ENCODE measurements around the gene PCID2.

The PCID2 gene

GRCh38 chr13:113229791-113230190 lies 21.3 kb upstream of the PCID2 start:
- DNase-seq (ENCODE audit: low spot score): no peak
- ChIA-PET POLR2A (ENCODE audit: low non-redundant PET) (no interaction called here), CTCF (no interaction called here)
- 0 out of 2 replicates have a peak overlapping the region, but pooled peaks have one; percentile 12 for H3K27ac ChIP-seq
- no peak for TF ChIP-seq CTCF (conservative IDR thresholded peaks at IDR 0.05; ENCODE audit: low read depth)

- ChIA-PET CTCF (no interaction called here), POLR2A (ENCODE audit: low non-redundant PET) (no interaction called here)
- TF ChIP-seq CTCF (conservative IDR thresholded peaks at IDR 0.05; ENCODE audit: low read depth): no peak
- DNase-seq (ENCODE audit: low spot score): no peak
- H3K27ac ChIP-seq: 0 out of 2 replicates have a peak overlapping the region, but pooled peaks have one; percentile 12
Observed at GRCh38 chr13:113229161-113229560, 20.7 kb upstream of the PCID2 start.

- H3K27ac ChIP-seq: peak overlapping the region; percentile 14; the same call in 1 of the 2 replicates
- no peak for TF ChIP-seq CTCF (conservative IDR thresholded peaks at IDR 0.05; ENCODE audit: low read depth)
- POLR2A ChIA-PET (ENCODE audit: low non-redundant PET): no interaction called here
- CTCF ChIA-PET: no interaction called here
- no peak for DNase-seq (ENCODE audit: low spot score)
Observed at GRCh38 chr13:113226873-113227450, 18.5 kb upstream of the PCID2 start.

GRCh38 chr13:113225515-113225914 lies 17.0 kb upstream of the PCID2 start:
- no peak for DNase-seq (ENCODE audit: low spot score)
- TF ChIP-seq CTCF (conservative IDR thresholded peaks at IDR 0.05; ENCODE audit: low read depth): no peak
- ChIA-PET CTCF (no interaction called here), POLR2A (ENCODE audit: low non-redundant PET) (no interaction called here)
- H3K27ac ChIP-seq: no peak overlapping the region; the same call in 1 of the 2 replicates

- no peak for DNase-seq (ENCODE audit: low spot score)
- TF ChIP-seq CTCF (conservative IDR thresholded peaks at IDR 0.05; ENCODE audit: low read depth): no peak
- no peak overlapping the region for H3K27ac ChIP-seq
- ChIA-PET CTCF (interaction anchor here (0.6 kb wide), 1 partner anchor 171 kb away, joined by 3 read pairs; no protein-coding TSS in a partner anchor), POLR2A (ENCODE audit: low non-redundant PET) (no interaction called here)
Observed at GRCh38 chr13:113224486-113224885, 16.0 kb upstream of the PCID2 start.

GRCh38 chr13:113223070-113223469 lies 14.6 kb upstream of the PCID2 start:
- POLR2A ChIA-PET (ENCODE audit: low non-redundant PET): no interaction called here
- no peak for DNase-seq (ENCODE audit: low spot score)
- H3K27ac ChIP-seq: no peak overlapping the region
- no peak for TF ChIP-seq CTCF (conservative IDR thresholded peaks at IDR 0.05; ENCODE audit: low read depth)
- CTCF ChIA-PET: no interaction called here

All from RWPE1 (cell line).